HCT116 (cell line): ENCODE results near the gene MAGT1. TPM values are rescaled to one million over a fixed set of nuclear protein-coding genes. Genes with fewer than 3 reads are reported as not detected.

Source experiments
- ATAC-seq: fragments of 200-7000 bp; cut with Tn5 transposase; 2 replicates; pipeline ENCODE4 v1.9.1; 2020; ENCODE audit warnings: mild to moderate bottlenecking, moderate library complexity
- BruUV-seq: library from RNA; stranded (reverse); fragments of 400-500 nt; replicated peaks from 2 replicates; lab custom pipeline; 2021; lab: Mats Ljungman, UMichigan
- CTCF ChIA-PET: fragments of 300-600 bp; sonication (Branson Sonifier 250); formaldehyde crosslinking; loops from one replicate; lab custom pipeline; 2021; ENCODE audit warnings: antibody characterized with exemption; lab: Charles Lee
- POLR2A ChIA-PET: fragments of 300-600, 350-600 bp; sonication (Branson Sonifier 250); formaldehyde crosslinking; loops from one replicate; lab custom pipeline; 2021; ENCODE audit warnings: antibody characterized with exemption; lab: Charles Lee
- RAD21 ChIA-PET, 2 experiments: fragments of 300-600 bp; sonication (Branson Sonifier 250); formaldehyde crosslinking; loops; one replicate each; lab custom pipeline; 2023; ENCODE audit warnings: low total read pairs in 2 of 2; ENCODE audit not compliant: uncharacterized antibody in 2 of 2, unreplicated experiment in 2 of 2, low non-redundant PET in 1 of 2; lab: Charles Lee
- DNase-seq: peaks from one replicate; pipeline ENCODE4 v3.0.0-alpha.2; 2010; ENCODE audit warnings: low read depth, low spot score
- H2AFZ ChIP-seq: fragments of 200-600 bp; shearing (Covaris generic), sonication (generic); 2 replicates; pipeline ENCODE4 v1.6.1; 2017; ENCODE audit warnings: low read depth, mixed run types, mixed read lengths, antibody characterized with exemption, low read length; ENCODE audit not compliant: poor library complexity, severe bottlenecking
- H3K27ac ChIP-seq: 2 replicates; pipeline ENCODE4 v1.5.1; 2012; ENCODE audit warnings: low read depth, low read length
- H3K27me3 ChIP-seq: fragments of 200-600 bp; sonication (generic); 2 replicates; pipeline ENCODE4 v1.6.1; 2016; ENCODE audit warnings: mixed run types, low read length, mixed read lengths; ENCODE audit not compliant: insufficient read depth
- H3K36me3 ChIP-seq, 2 experiments: fragments of 200-500 bp in 1 of 2; fragments of 200-600 bp in 1 of 2; sonication (Bioruptor generic) in 1 of 2; sonication (generic) in 1 of 2; 2 replicates each; pipeline versions ENCODE4 v1.5.1 to v1.6.1; 2014 to 2016; ENCODE audit warnings: low read length in 2 of 2, inconsistent platforms in 1 of 2, mixed read lengths in 1 of 2, mixed run types in 1 of 2; ENCODE audit not compliant: insufficient read depth in 2 of 2, control insufficient read depth in 1 of 2
- H3K4me1 ChIP-seq, 2 experiments: fragments of 200-600 bp in 1 of 2; sonication (generic) in 1 of 2; 2 replicates each; pipeline versions ENCODE4 v1.5.1 to v1.6.1; 2012 to 2017; ENCODE audit warnings: low read length in 2 of 2, inconsistent platforms in 1 of 2, mild to moderate bottlenecking in 1 of 2, mixed read lengths in 1 of 2, mixed run types in 1 of 2, moderate library complexity in 1 of 2; ENCODE audit not compliant: insufficient read depth in 2 of 2, control insufficient read depth in 1 of 2
- H3K4me2 ChIP-seq: fragments of 200-600 bp; sonication (generic); 2 replicates; pipeline ENCODE4 v1.6.1; 2017; ENCODE audit warnings: mixed run types, low read length, mixed read lengths
- H3K4me3 ChIP-seq, 2 experiments: fragments of 200-600 bp in 1 of 2; sonication (generic) in 1 of 2; replicated peaks in 1 of 2; 2 replicates each; pipeline ENCODE4 v1.5.1; 2011 to 2016; ENCODE audit warnings: low read length in 2 of 2, control low read depth in 1 of 2, low read depth in 1 of 2, mild to moderate bottlenecking in 1 of 2, mixed read lengths in 1 of 2, mixed run types in 1 of 2
- H3K79me2 ChIP-seq: fragments of 200-600 bp; sonication (generic); 2 replicates; pipeline ENCODE4 v1.6.1; 2017; ENCODE audit warnings: mild to moderate bottlenecking, mixed run types, low read length, moderate library complexity, mixed read lengths; ENCODE audit not compliant: insufficient read depth
- H3K9ac ChIP-seq: fragments of 200-600 bp; sonication (generic); 2 replicates; pipeline ENCODE4 v1.6.1; 2016; ENCODE audit warnings: low read length, mixed read lengths
- H3K9me2 ChIP-seq: fragments of 200-600 bp; sonication (generic), shearing (Covaris generic); 2 replicates; pipeline ENCODE4 v1.6.1; 2017; ENCODE audit warnings: mixed run types, mild to moderate bottlenecking, moderate library complexity; ENCODE audit not compliant: insufficient read depth
- H3K9me3 ChIP-seq, 2 experiments: fragments of 200-500 bp in 1 of 2; fragments of 200-600 bp in 1 of 2; sonication (Bioruptor generic) in 1 of 2; sonication (generic) in 1 of 2; 2 replicates each; pipeline ENCODE4 v1.6.1; 2014 to 2017; ENCODE audit warnings: low read length in 2 of 2, mixed read lengths in 2 of 2, inconsistent platforms in 1 of 2, low read depth in 1 of 2, mild to moderate bottlenecking in 1 of 2, mixed run types in 1 of 2, moderate library complexity in 1 of 2; ENCODE audit not compliant: control insufficient read depth in 1 of 2, insufficient read depth in 1 of 2
- H4K20me1 ChIP-seq: fragments of 200-600 bp; sonication (generic), shearing (Covaris generic); 2 replicates; pipeline ENCODE4 v1.6.1; 2017; ENCODE audit warnings: mixed run types, mild to moderate bottlenecking, moderate library complexity; ENCODE audit not compliant: insufficient read depth
- JUND ChIP-seq: IDR thresholded peaks from 2 replicates; pipeline ENCODE4 v1.6.1; 2012
- POLR2A ChIP-seq: IDR thresholded peaks from 2 replicates; pipeline ENCODE4 v1.7.0; 2011; ENCODE audit warnings: borderline replicate concordance; ENCODE audit not compliant: insufficient read depth, insufficient read length; ENCODE audit errors: extremely low read depth
- POLR2AphosphoS5 ChIP-seq: IDR thresholded peaks from 2 replicates; pipeline ENCODE4 v1.6.1; 2011; ENCODE audit warnings: mild to moderate bottlenecking, low read depth, low read length, moderate library complexity
- RAD21 ChIP-seq: IDR thresholded peaks from 2 replicates; pipeline ENCODE4 v1.6.1; 2012; ENCODE audit warnings: low read depth, mild to moderate bottlenecking
- SIN3A ChIP-seq: IDR thresholded peaks from 2 replicates; pipeline ENCODE4 v1.6.1; 2012; ENCODE audit warnings: low read depth
- SP1 ChIP-seq: IDR thresholded peaks from 2 replicates; pipeline ENCODE4 v1.6.1; 2012; ENCODE audit warnings: low read depth
- YY1 ChIP-seq: IDR thresholded peaks from 2 replicates; pipeline ENCODE4 v1.6.1; 2011; ENCODE audit warnings: low read length, low read depth, moderate library complexity, mild to moderate bottlenecking; ENCODE audit not compliant: insufficient replicate concordance; ENCODE audit errors: extremely low read depth
- ZNF274 ChIP-seq: fragments of 200-500 bp; sonication (Bioruptor generic); IDR thresholded peaks from 2 replicates; pipeline ENCODE4 v1.6.1; 2014; ENCODE audit warnings: mild to moderate bottlenecking, low read depth, low read length, inconsistent platforms
- intact Hi-C: fragments of 100-400 bp; cut with micrococcal nuclease; formaldehyde crosslinking; loops from 2 replicates; pipeline ENCODE4 v1.10.0; 2022
- total RNA-seq: library from RNA; stranded (reverse); gene quantifications from one replicate; pipeline ENCODE4 v1.2.1, GENCODE V29; 2021; ENCODE audit not compliant: unreplicated experiment
- TF ChIP-seq, protein P1 (sequence below): IDR thresholded peaks from 2 replicates; pipeline ENCODE4 v1.6.1; 2012
- TF ChIP-seq, protein P2 (sequence below): IDR thresholded peaks from 2 replicates; pipeline ENCODE4 v1.6.1; 2012; ENCODE audit warnings: low read depth
- TF ChIP-seq, protein P3 (sequence below), 3 experiments: fragments of 200-600 bp in 1 of 3; sonication (generic) in 1 of 3; IDR thresholded peaks in 2 of 3; conservative IDR thresholded peaks in 1 of 3; 2 replicates each; pipeline ENCODE4 v1.5.1; 2012 to 2017; ENCODE audit warnings: low read depth in 2 of 3, low read length in 2 of 3, antibody characterized with exemption in 1 of 3, borderline replicate concordance in 1 of 3, control low read depth in 1 of 3, mild to moderate bottlenecking in 1 of 3, mixed read lengths in 1 of 3, mixed run types in 1 of 3, moderate library complexity in 1 of 3; ENCODE audit not compliant: insufficient read depth in 1 of 3
- TF ChIP-seq, protein P4 (sequence below): IDR thresholded peaks from 2 replicates; pipeline ENCODE4 v1.6.1; 2011; ENCODE audit warnings: mild to moderate bottlenecking, low read length, moderate library complexity; ENCODE audit not compliant: insufficient replicate concordance; ENCODE audit errors: extremely low read depth

The MAGT1 gene
- total RNA-seq, 1 experiment from 2014 or later: 39.5 TPM

DNA sequence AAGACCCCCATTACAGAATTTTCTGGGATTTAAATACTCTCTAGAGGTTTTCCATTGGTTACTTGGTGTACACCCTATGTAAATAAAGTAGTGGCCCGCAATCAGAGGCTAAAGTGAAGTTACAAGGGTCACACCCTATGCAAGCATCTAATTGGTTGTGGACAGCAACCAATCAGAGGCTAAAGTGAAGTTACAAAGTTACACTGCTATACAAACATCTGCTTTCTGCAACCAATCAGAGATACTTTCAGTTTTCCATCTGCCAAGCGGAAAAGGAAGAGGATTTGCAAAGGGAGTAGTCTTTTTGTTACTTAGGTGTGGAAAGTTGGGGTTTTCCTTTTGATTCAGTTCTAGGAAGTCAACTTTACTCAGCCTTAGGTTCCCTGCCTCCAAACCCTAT lies 107.2 kb downstream of the MAGT1 start:
- intact Hi-C loops: loop anchor here (5.0 kb wide), 1 partner anchor 109 kb away; the partner anchor contains the start of genes COX7B and MAGT1
- H3K27ac ChIP-seq: no peak overlapping the region
- H3K4me1 ChIP-seq: peaks cover 0 to 18% of the 10 kb centered on the region in 2 experiments; a peak in 1 of 4 replicates
- H3K79me2 ChIP-seq: peaks cover 30% of the 10 kb centered on the region
- H3K9me2 ChIP-seq: no peaks in the 10 kb centered on the region
- H3K4me2 ChIP-seq: peak overlapping the region; percentile 54
- no TSS peak for BruUV-seq
- H3K27me3 ChIP-seq: no peaks in the 10 kb centered on the region
- H3K4me3 ChIP-seq: 0 out of 4 replicates have a peak overlapping the region, but pooled peaks have one; percentile 4 to 6
- no peaks in the 10 kb centered on the region for H3K36me3 ChIP-seq
- ATAC-seq: peak; percentile 40
- peak overlapping the region; percentile 35 for H2AFZ ChIP-seq
- DNase-seq: peak; percentile 26
- H3K9me3 ChIP-seq: no peaks in the 10 kb centered on the region
- TF ChIP-seq, protein P1, sequence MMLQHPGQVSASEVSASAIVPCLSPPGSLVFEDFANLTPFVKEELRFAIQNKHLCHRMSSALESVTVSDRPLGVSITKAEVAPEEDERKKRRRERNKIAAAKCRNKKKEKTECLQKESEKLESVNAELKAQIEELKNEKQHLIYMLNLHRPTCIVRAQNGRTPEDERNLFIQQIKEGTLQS: no peak
- TF ChIP-seq, protein P2, sequence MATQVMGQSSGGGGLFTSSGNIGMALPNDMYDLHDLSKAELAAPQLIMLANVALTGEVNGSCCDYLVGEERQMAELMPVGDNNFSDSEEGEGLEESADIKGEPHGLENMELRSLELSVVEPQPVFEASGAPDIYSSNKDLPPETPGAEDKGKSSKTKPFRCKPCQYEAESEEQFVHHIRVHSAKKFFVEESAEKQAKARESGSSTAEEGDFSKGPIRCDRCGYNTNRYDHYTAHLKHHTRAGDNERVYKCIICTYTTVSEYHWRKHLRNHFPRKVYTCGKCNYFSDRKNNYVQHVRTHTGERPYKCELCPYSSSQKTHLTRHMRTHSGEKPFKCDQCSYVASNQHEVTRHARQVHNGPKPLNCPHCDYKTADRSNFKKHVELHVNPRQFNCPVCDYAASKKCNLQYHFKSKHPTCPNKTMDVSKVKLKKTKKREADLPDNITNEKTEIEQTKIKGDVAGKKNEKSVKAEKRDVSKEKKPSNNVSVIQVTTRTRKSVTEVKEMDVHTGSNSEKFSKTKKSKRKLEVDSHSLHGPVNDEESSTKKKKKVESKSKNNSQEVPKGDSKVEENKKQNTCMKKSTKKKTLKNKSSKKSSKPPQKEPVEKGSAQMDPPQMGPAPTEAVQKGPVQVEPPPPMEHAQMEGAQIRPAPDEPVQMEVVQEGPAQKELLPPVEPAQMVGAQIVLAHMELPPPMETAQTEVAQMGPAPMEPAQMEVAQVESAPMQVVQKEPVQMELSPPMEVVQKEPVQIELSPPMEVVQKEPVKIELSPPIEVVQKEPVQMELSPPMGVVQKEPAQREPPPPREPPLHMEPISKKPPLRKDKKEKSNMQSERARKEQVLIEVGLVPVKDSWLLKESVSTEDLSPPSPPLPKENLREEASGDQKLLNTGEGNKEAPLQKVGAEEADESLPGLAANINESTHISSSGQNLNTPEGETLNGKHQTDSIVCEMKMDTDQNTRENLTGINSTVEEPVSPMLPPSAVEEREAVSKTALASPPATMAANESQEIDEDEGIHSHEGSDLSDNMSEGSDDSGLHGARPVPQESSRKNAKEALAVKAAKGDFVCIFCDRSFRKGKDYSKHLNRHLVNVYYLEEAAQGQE: no peak
- TF ChIP-seq RAD21 (no peak), POLR2AphosphoS5 (no peak), SP1 (no peak), SIN3A (no peak), JUND (no peak), POLR2A (no peak), YY1 (no peak), ZNF274 (no peak)
- TF ChIP-seq, protein P3, sequence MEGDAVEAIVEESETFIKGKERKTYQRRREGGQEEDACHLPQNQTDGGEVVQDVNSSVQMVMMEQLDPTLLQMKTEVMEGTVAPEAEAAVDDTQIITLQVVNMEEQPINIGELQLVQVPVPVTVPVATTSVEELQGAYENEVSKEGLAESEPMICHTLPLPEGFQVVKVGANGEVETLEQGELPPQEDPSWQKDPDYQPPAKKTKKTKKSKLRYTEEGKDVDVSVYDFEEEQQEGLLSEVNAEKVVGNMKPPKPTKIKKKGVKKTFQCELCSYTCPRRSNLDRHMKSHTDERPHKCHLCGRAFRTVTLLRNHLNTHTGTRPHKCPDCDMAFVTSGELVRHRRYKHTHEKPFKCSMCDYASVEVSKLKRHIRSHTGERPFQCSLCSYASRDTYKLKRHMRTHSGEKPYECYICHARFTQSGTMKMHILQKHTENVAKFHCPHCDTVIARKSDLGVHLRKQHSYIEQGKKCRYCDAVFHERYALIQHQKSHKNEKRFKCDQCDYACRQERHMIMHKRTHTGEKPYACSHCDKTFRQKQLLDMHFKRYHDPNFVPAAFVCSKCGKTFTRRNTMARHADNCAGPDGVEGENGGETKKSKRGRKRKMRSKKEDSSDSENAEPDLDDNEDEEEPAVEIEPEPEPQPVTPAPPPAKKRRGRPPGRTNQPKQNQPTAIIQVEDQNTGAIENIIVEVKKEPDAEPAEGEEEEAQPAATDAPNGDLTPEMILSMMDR (IDR thresholded peaks at IDR 0.05 in 2 of 3, conservative IDR thresholded peaks at IDR 0.05 in 1 of 3; ENCODE audit: borderline replicate concordance in 1 of 3, insufficient read depth in 1 of 3, low read depth in 2 of 3, low read length in 2 of 3): no peak
- TF ChIP-seq, protein P4, sequence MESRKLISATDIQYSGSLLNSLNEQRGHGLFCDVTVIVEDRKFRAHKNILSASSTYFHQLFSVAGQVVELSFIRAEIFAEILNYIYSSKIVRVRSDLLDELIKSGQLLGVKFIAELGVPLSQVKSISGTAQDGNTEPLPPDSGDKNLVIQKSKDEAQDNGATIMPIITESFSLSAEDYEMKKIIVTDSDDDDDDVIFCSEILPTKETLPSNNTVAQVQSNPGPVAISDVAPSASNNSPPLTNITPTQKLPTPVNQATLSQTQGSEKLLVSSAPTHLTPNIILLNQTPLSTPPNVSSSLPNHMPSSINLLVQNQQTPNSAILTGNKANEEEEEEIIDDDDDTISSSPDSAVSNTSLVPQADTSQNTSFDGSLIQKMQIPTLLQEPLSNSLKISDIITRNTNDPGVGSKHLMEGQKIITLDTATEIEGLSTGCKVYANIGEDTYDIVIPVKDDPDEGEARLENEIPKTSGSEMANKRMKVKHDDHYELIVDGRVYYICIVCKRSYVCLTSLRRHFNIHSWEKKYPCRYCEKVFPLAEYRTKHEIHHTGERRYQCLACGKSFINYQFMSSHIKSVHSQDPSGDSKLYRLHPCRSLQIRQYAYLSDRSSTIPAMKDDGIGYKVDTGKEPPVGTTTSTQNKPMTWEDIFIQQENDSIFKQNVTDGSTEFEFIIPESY: no peak
- ChIA-PET RAD21 (no interaction called here), CTCF (no interaction called here), POLR2A (no interaction called here)
- no peak overlapping the region for H3K9ac ChIP-seq
- no peaks in the 10 kb centered on the region for H4K20me1 ChIP-seq
